A549 (cell line): Measurements from ENCODE around the gene CCDC116. TPM values are rescaled to one million over a fixed set of nuclear protein-coding genes. Genes with fewer than 3 reads are reported as not detected.

Experiments
- ATAC-seq, 2 experiments: fragments of 200-7000 bp in 1 of 2; fragments of >200 bp in 1 of 2; cut with Nextera tagmentation in 1 of 2; cut with Tn5 transposase in 1 of 2; 3 replicates each; pipeline versions ENCODE4 v1.8.0 to v1.9.1; 2018 to 2020; ENCODE audit warnings: mild to moderate bottlenecking in 1 of 2, moderate library complexity in 1 of 2
- CTCF ChIA-PET: fragments of 300-600 bp; sonication (Branson Sonifier 250); formaldehyde crosslinking; extraction: SDS; loops from one replicate; lab custom pipeline; 2021; ENCODE audit warnings: antibody characterized with exemption, inconsistent platforms; lab: Yijun Ruan, JAX
- POLR2A ChIA-PET: fragments of 350-600 bp; formaldehyde crosslinking; extraction: SDS; loops from one replicate; lab custom pipeline; 2021; ENCODE audit warnings: antibody characterized with exemption, inconsistent platforms; lab: Yijun Ruan, JAX
- DNase-seq, 2 experiments: peaks; one replicate each; pipeline versions ENCODE4 v3.0.0 to v3.0.0-alpha.2; 2011 to 2016; ENCODE audit warnings: low read depth in 1 of 2, low spot score in 1 of 2
- FAIRE-seq: peaks from 2 replicates; lab custom pipeline; 2011; peaks lifted over from hg19 to GRCh38; lab: Jason Lieb, UNC
- H3K27ac ChIP-seq, 2 experiments: fragments of >200 bp; sonication (Bioruptor Twin); formaldehyde crosslinking; 3 replicates each; pipeline ENCODE4 v1.5.1; 2016 to 2017
- H3K4me1 ChIP-seq: fragments of >200 bp; sonication (Bioruptor Twin); formaldehyde crosslinking; 3 replicates; pipeline ENCODE4 v1.6.1; 2016
- H3K4me2 ChIP-seq: fragments of >200 bp; sonication (Bioruptor Twin); formaldehyde crosslinking; 3 replicates; pipeline ENCODE4 v1.6.1; 2016
- H3K4me3 ChIP-seq: fragments of >200 bp; sonication (Bioruptor Twin); formaldehyde crosslinking; 3 replicates; pipeline ENCODE4 v1.5.1; 2016
- H3K9me3 ChIP-seq: fragments of >200 bp; sonication (Bioruptor Twin); formaldehyde crosslinking; 3 replicates; pipeline ENCODE4 v1.6.1; 2016
- ATOH8 ChIP-seq: fragments of 250-450 bp; sonication (Bioruptor Pico); IDR thresholded peaks from 2 replicates; pipeline ENCODE4 v1.5.0; 2020; ENCODE audit warnings: low read depth, mild to moderate bottlenecking, moderate library complexity
- ESRRA ChIP-seq: fragments of 150-350 bp; IDR thresholded peaks from 2 replicates; pipeline ENCODE4 v1.6.1; 2014; ENCODE audit warnings: mild to moderate bottlenecking, low read length, borderline replicate concordance
- FOSB ChIP-seq: fragments of 250-450 bp; sonication (Bioruptor Pico); IDR thresholded peaks from 2 replicates; pipeline ENCODE4 v1.5.0; 2020; ENCODE audit warnings: mild to moderate bottlenecking, moderate library complexity
- FOXS1 ChIP-seq: fragments of 250-450 bp; sonication (Bioruptor Pico); IDR thresholded peaks from 2 replicates; pipeline ENCODE4 v1.5.0; 2020; ENCODE audit warnings: mild to moderate bottlenecking, moderate library complexity
- GATA3 ChIP-seq: IDR thresholded peaks from 2 replicates; pipeline ENCODE4 v1.6.1; 2012; ENCODE audit warnings: borderline replicate concordance
- HES2 ChIP-seq: fragments of >200 bp; sonication (Bioruptor Twin); formaldehyde crosslinking; IDR thresholded peaks from 2 replicates; pipeline ENCODE4 v1.6.1; 2016
- HEYL ChIP-seq: fragments of 250-450 bp; sonication (Bioruptor Pico); IDR thresholded peaks from 2 replicates; pipeline ENCODE4 v1.8.0; 2021; ENCODE audit warnings: mild to moderate bottlenecking, moderate library complexity
- HMGXB4 ChIP-seq: fragments of 250-450 bp; sonication (Bioruptor Pico); IDR thresholded peaks from 2 replicates; pipeline ENCODE4 v1.5.0; 2021; ENCODE audit warnings: mild to moderate bottlenecking, moderate library complexity, borderline replicate concordance
- HOXA7 ChIP-seq: fragments of 250-450 bp; sonication (Bioruptor Pico); IDR thresholded peaks from 2 replicates; pipeline ENCODE4 v1.5.0; 2020; ENCODE audit warnings: mild to moderate bottlenecking, moderate library complexity
- JUNB ChIP-seq: fragments of >200 bp; sonication (Bioruptor Twin); formaldehyde crosslinking; IDR thresholded peaks from 2 replicates; pipeline ENCODE4 v1.6.1; 2016
- KDM1A ChIP-seq: fragments of 200-600 bp; sonication (generic); IDR thresholded peaks from 2 replicates; pipeline ENCODE4 v1.6.1; 2016; ENCODE audit warnings: low read depth, mild to moderate bottlenecking
- KDM5A ChIP-seq: fragments of 200-600 bp; sonication (generic); IDR thresholded peaks from 2 replicates; pipeline ENCODE4 v1.6.1; 2016; ENCODE audit warnings: antibody characterized with exemption, mild to moderate bottlenecking
- RAD21 ChIP-seq, 2 experiments: fragments of >200 bp in 1 of 2; sonication (Bioruptor Twin) in 1 of 2; formaldehyde crosslinking in 1 of 2; IDR thresholded peaks in 1 of 2; conservative IDR thresholded peaks in 1 of 2; 2 replicates in 1 of 2; 3 replicates in 1 of 2; pipeline ENCODE4 v1.6.1; 2012 to 2018; ENCODE audit warnings: inconsistent platforms in 1 of 2
- RARB ChIP-seq: fragments of 250-450 bp; sonication (Bioruptor Pico); IDR thresholded peaks from 2 replicates; pipeline ENCODE4 v1.8.0; 2021; ENCODE audit warnings: mild to moderate bottlenecking, moderate library complexity
- REST ChIP-seq: fragments of 200-600 bp; sonication (generic); IDR thresholded peaks from 2 replicates; pipeline ENCODE4 v1.6.1; 2016; ENCODE audit warnings: antibody characterized with exemption, mild to moderate bottlenecking, moderate library complexity
- USF2 ChIP-seq: fragments of 450-650 bp; IDR thresholded peaks from 2 replicates; pipeline ENCODE4 v1.6.1; 2014; ENCODE audit warnings: antibody characterized with exemption
- ZFP36 ChIP-seq: fragments of 450-650 bp; IDR thresholded peaks from 2 replicates; pipeline ENCODE4 v1.6.1; 2014; ENCODE audit warnings: borderline replicate concordance; ENCODE audit not compliant: partially characterized antibody
- ZNF302 ChIP-seq: fragments of 250-450 bp; sonication (Bioruptor Pico); IDR thresholded peaks from 2 replicates; pipeline ENCODE4 v1.9.0; 2021; ENCODE audit warnings: inconsistent platforms, mild to moderate bottlenecking, moderate library complexity
- WGBS: methylation state at CpG from one replicate; pipeline ENCODE4 v1.1.6; 2017; ENCODE audit errors: missing lambda C conversion rate; 5-methylcytosine and 5-hydroxymethylcytosine counted together
- polyA plus RNA-seq, 4 experiments: library from polyadenylated mRNA; depleted of rRNA in 3 of 4; stranded (reverse); fragments of >200 nt; fragmentation: RNase III in 1 of 4; extraction: RNeasy Plus Mini Kit Qiagen cat#74134 plus additional on column Dnase treatment in 1 of 4; gene quantifications; 2 replicates in 3 of 4; 3 replicates in 1 of 4; pipeline ENCODE4 v1.2.3, GENCODE V29; 2011 to 2017
- TF ChIP-seq, protein P1 (sequence below): IDR thresholded peaks from 2 replicates; pipeline ENCODE4 v1.6.1; 2012
- TF ChIP-seq, protein P2 (sequence below): IDR thresholded peaks from 2 replicates; pipeline ENCODE4 v1.6.1; 2012

CCDC116 gene
- polyA plus RNA-seq, 2 of the 4 experiments (the other 2 are of a cell fraction): 0.06 TPM; not detected in 1

GRCh38 chr22:21682385-21683175 is 50.0 kb downstream of the CCDC116 start:
- Histone ChIP-seq H3K4me1 (no peaks in the 10 kb centered on the region), H3K4me3 (no peak overlapping the region), H3K4me2 (no peak overlapping the region), H3K9me3 (no peaks in the 10 kb centered on the region), H3K27ac (no peak overlapping the region)
- TF ChIP-seq ZNF302 (CRISPR knock-in tag) (no peak), KDM5A (no peak), HOXA7 (CRISPR knock-in tag) (no peak), USF2 (no peak), HEYL (no peak), FOSB (no peak), ATOH8 (no peak), HMGXB4 (no peak), ZFP36 (no peak), GATA3 (no peak), FOXS1 (CRISPR knock-in tag) (no peak), HES2 (no peak), REST (no peak), KDM1A (no peak), RAD21 (conservative IDR thresholded peaks at IDR 0.05 in 1 of 2, IDR thresholded peaks at IDR 0.05 in 1 of 2) (no peak), RARB (CRISPR knock-in tag) (no peak), ESRRA (no peak), JUNB (no peak)
- TF ChIP-seq, protein P1, sequence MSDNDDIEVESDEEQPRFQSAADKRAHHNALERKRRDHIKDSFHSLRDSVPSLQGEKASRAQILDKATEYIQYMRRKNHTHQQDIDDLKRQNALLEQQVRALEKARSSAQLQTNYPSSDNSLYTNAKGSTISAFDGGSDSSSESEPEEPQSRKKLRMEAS: no peak
- TF ChIP-seq, protein P2, sequence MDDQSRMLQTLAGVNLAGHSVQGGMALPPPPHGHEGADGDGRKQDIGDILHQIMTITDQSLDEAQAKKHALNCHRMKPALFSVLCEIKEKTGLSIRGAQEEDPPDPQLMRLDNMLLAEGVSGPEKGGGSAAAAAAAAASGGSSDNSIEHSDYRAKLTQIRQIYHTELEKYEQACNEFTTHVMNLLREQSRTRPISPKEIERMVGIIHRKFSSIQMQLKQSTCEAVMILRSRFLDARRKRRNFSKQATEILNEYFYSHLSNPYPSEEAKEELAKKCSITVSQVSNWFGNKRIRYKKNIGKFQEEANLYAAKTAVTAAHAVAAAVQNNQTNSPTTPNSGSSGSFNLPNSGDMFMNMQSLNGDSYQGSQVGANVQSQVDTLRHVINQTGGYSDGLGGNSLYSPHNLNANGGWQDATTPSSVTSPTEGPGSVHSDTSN: no peak
- no peak for ATAC-seq
- WGBS: 93% methylated on average over 13 of the region's 20 CpGs
- ChIA-PET CTCF (no interaction called here), POLR2A (no interaction called here)
- DNase-seq: no peak
- no peak for FAIRE-seq
